Activated CD4-positive, CD25-positive, alpha-beta regulatory T cell treated with anti-CD3 and anti-CD28 coated beads, Interleukin-2, amount 50 U/mL, for 16 hours (primary cell): ENCODE results near the gene UBL3.

Experiments
- DNase-seq: peaks from one replicate; pipeline ENCODE4 v3.0.0-alpha.2; 2020; ENCODE audit warnings: low read depth, low spot score

UBL3 gene

GRCh38 chr13:29810145-29810742 lies 40.2 kb downstream of the UBL3 start:
- DNase-seq = no peak

GRCh38 chr13:29808264-29808663 lies 42.2 kb downstream of the UBL3 start:
- DNase-seq = no peak

DNA sequence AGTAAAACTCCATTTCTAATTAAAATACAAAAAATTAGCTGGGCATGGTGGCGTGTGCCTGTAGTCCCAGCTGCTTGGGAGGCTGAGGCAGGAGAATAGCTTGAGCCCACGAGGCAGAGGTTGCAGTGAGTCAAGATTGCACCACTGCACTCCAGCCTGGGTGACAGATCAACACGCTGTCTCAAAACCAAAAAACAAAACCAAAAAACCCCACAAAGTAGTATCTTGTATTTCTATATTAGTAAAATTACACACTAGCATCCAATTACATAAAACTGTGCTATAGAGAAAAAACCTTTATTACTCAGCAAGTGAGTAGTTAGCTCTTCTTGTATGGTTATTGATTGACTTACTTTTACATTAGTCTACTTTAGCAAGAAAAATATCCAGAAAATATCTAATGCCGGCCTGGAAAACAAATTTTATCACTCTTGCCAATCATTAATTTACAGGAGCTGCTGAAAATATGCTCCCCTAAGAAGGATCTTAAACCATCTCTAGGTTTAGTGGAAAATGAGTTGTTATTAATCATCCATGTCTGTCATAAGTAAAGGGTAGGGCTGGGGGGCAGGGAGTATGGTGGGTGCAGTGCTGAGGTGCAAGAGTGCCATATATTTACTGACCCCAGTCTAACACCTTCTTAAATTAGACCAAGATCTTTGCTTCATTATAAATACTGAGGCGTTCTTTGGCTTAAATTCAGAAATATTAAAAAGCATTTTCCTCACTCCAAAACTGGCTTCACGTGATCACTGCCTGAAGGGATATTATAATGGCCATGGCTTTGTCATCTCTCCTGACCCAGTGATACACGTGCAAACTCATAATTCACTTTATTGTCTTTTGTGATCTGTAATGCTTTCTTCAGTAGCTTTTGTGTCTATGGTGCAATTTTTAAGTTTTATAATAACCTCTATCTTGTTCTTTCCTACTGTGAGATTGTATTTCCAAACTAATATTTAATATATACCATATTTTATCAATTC lies 44.1 kb downstream of the UBL3 start:
- DNase-seq = no peak

GRCh38 chr13:29803221-29803620 lies 47.2 kb downstream of the UBL3 start:
- DNase-seq = no peak

- DNase-seq = no peak
Observed at GRCh38 chr13:29802621-29803020, 47.8 kb downstream of the UBL3 start.

DNA sequence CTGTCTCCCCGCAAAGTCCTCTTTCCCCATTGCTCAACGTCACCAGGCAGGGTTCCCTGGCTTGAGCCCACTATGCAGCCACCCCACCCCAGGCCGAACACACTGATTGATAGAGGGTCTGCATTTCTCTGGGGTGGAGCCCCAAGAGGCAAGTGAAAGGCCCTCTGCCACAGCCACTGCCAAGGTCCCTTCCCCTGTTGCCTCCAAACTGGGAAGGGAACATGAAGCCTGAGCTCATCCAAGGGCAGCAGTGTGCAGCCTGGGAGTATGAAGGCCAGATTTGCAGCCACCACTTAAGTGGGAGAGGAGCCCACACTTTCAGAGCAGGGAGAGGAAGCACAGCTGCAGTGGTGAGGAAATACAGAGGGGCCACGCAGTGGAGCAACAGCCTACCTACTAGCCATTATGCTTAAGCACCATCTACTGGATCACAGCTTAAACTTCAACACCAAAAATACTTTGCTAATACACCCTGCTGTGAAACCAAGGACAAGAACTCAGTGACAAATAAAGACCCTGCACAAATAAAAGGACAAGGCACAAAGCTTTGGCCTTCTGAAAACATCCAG lies 48.6 kb downstream of the UBL3 start:
- no peak for DNase-seq

- DNase-seq = no peak
Observed at GRCh38 chr13:29801102-29801501, 49.3 kb downstream of the UBL3 start.

DNA sequence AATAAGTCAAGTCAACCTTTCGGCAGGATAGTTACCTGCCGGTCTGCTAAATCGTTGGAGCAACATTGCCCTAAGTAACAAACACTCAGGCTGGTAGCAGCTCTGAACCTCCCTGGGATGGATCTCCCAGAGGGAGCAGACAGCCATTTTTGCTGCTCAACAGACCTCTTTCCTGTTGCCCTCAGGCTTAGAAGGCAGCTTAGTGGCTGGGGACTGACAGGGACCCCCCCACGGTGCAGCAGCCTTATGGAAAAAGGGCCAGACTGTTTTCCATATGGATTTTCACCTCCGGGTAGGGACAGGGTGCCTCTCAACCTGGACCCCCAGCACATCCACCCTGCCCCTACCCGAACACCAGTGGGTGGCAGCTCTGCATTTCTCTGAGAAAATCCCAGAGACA lies 49.7 kb downstream of the UBL3 start:
- DNase-seq = no peak

DNA sequence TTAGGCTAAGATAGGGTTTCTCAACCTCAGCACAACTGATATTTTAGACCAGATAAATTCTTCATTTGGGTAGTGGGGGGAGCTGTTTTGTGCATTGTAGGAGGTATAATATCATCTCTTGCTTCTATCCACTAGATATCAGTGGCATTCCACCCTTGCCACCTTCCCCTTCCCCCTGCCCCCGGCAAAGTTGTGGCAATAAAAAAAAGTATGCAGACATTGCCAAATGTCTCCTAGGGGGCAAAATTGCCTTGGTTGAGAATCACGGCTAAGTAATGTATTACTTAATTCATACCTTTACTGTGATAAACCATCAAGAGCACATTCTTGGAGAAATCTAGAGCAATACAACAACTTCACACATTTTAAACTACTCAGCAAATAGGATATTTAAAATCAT lies 51.4 kb downstream of the UBL3 start:
- DNase-seq = no peak

DNA sequence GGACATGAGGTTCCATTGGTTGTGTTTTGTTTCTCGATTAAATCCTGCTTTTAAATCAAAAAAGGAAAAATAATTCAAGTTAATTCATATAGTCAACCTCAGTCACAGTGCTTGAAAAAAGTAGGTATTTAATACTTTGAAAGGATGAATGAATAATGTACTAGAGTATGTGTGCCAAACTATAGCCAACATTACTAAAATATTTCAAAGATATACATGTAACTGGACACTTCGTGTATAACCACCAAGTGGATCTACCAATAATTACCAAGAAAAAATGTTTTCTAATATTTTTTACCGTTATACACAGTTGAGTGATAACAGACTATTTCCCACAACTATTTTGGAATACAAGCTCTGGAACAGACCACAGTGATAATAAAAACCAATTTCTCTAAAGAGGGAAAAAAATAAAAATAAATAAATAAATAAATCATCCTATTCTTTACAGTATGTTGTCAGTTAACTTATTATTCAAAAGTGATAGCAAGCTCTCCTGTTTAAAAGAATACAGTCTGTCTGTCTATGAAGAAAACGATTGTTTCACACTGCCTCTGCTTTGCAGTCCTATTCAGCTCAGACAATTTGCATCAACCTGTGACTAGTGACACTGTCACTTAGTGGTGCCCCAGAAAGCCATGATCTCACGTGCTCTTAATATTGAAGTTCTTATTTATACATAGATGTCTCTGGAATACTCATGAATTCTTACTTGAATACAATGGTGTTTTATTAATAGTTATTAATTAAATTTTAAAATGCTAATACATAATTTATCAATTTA lies 58.2 kb downstream of the UBL3 start:
- DNase-seq = no peak

DNA sequence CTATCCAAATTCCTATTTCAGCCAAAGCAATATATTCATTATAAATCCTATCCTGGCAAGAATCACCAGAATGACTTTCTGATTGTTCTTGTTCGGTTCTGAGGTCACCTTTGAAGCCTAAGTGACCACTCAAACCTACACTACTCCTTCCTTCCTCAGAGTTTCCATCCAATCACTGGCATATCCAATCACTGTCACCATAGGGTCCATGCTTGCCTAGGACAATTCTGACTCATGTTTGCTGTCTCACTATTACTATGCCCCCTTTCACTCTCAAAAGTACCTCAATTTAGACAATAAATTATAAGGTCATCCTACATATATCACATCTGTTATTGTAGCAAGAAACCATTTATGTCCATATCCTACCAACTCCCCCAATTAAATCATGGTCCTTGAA lies 58.9 kb downstream of the UBL3 start:
- DNase-seq = no peak

- DNase-seq = no peak
Observed at GRCh38 chr13:29786698-29787097, 63.7 kb downstream of the UBL3 start.

GRCh38 chr13:29785978-29786377 lies 64.4 kb downstream of the UBL3 start:
- no peak for DNase-seq

DNA sequence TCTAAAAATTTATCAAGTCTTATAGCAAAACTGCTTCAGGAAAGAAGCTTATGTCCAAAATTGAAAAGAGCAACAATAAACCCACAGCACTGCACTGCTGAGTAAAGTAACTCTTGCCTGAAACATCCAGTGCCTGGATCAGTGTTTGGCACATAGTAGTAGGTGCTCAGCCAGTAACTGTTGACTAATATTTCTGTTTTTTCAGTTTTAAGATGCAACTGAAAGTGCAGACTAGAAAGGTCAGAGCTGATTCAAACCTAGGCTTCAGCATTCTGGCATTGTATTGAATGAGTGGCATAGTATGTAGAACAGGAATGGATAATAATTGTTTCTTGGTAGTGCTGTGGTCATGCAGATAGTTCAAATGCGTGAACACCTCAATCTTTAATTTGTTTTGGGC lies 67.6 kb downstream of the UBL3 start:
- DNase-seq = no peak

- no peak for DNase-seq
Observed at GRCh38 chr13:29774830-29775229, 75.6 kb downstream of the UBL3 start.

- no peak for DNase-seq
Observed at GRCh38 chr13:29771247-29771646, 79.2 kb downstream of the UBL3 start.

GRCh38 chr13:29767006-29767405 lies 83.4 kb downstream of the UBL3 start:
- no peak for DNase-seq

DNA sequence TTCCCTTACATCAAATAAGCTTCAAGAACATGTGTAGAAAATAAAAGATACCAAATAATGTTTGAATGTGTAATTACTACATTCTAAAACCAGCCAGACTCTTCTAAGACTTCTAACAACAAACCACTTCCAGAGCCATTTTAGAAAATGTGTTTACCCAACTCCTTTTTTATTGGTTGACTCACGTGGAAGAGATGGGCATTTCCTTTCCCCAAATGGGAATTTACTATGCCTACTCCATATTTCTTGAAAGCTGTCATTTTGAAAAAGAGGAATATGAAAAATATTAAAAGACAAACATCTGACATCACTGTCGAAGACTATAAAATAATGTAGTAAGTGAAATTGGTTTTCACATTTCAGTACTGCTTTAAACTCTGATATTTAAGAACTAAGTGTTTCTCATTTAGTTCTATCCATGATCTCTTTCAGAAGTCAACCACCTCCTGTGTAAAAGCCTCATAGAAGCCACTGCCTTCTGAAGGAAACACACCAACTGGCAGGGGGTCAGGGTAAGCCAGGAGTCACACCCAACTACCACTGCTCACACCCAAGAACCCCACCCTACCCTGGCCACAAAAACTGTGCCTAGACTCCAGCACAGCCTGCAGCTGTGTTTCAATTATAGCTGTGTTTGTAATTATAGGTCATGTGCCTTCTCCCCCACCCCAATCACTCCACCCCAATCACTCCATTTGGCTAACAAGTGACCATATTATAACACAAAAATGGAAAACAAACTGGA lies 86.8 kb downstream of the UBL3 start:
- DNase-seq = no peak

DNA sequence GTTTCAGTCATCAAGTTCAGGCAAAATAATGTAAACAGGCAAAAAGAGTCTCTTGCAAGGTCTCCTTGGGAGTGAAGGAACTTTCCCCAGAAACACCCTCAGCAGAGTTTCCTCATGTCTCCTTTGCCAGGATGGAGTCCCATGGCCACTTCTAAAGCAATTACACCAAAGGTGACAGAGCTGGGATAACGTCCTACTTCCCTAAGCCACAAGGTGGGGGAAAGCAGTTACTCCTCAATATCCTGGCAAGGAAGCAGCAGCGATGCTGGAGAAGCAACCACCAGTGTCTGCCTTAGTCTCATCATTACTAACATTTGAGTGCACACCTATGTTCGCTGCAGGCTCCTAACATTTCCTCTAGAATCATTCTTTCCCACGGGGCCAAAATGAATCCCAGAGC lies 88.6 kb downstream of the UBL3 start:
- DNase-seq = no peak

- DNase-seq = no peak
Observed at GRCh38 chr13:29761160-29761559, 89.3 kb downstream of the UBL3 start.

GRCh38 chr13:29760544-29760943 lies 89.9 kb downstream of the UBL3 start:
- DNase-seq = no peak
